HepG2 (cell line): ENCODE measurements around the gene ZNF451. TPM values are rescaled to one million over a fixed set of nuclear protein-coding genes. Genes with fewer than 3 reads are reported as not detected.

ENCODE experiments used
- DMAP1 ChIP-seq: IDR thresholded peaks from 2 replicates; pipeline ENCODE4 v1.6.1; 2016
- GABPA ChIP-seq, 2 experiments: IDR thresholded peaks; 2 replicates each; pipeline ENCODE4 v1.6.1; 2011 to 2016; ENCODE audit warnings: low read depth in 2 of 2, low read length in 1 of 2, missing biosample characterization in 1 of 2, missing genetic modification characterization in 1 of 2
- KMT2A ChIP-seq: sonication (generic); formaldehyde crosslinking; IDR thresholded peaks from 2 replicates; pipeline ENCODE4 v1.4.0; 2020; ENCODE audit warnings: missing genetic modification reagents
- MAF1 ChIP-seq: sonication (generic); formaldehyde crosslinking; IDR thresholded peaks from 2 replicates; pipeline ENCODE4 v1.5.0; 2020; ENCODE audit warnings: missing genetic modification reagents, borderline replicate concordance
- MATR3 ChIP-seq: sonication (generic); formaldehyde crosslinking; IDR thresholded peaks from 2 replicates; pipeline ENCODE4 v1.4.0; 2020; ENCODE audit warnings: missing genetic modification reagents
- MEIS1 ChIP-seq: sonication (generic); formaldehyde crosslinking; IDR thresholded peaks from 2 replicates; pipeline ENCODE4 v1.9.0; 2021; ENCODE audit warnings: mild to moderate bottlenecking, missing genetic modification reagents, moderate library complexity, borderline replicate concordance
- MIER2 ChIP-seq: IDR thresholded peaks from 2 replicates; pipeline ENCODE4 v1.6.1; 2016; ENCODE audit warnings: missing biosample characterization, missing genetic modification reagents
- RCOR2 ChIP-seq: IDR thresholded peaks from 2 replicates; pipeline ENCODE4 v1.6.1; 2016; ENCODE audit warnings: missing biosample characterization, missing genetic modification reagents
- TBX2 ChIP-seq: sonication (generic); formaldehyde crosslinking; IDR thresholded peaks from 2 replicates; pipeline ENCODE4 v1.5.0; 2020; ENCODE audit warnings: missing genetic modification reagents, mild to moderate bottlenecking, borderline replicate concordance
- ZNF333 ChIP-seq: sonication (generic); formaldehyde crosslinking; IDR thresholded peaks from 2 replicates; pipeline ENCODE4 v1.4.0; 2020; ENCODE audit warnings: mild to moderate bottlenecking, missing genetic modification reagents, borderline replicate concordance
- ZNF746 ChIP-seq: sonication (generic); formaldehyde crosslinking; IDR thresholded peaks from 2 replicates; pipeline ENCODE4 v1.8.0; 2022; ENCODE audit warnings: mild to moderate bottlenecking, missing genetic modification reagents
- ZNF75D ChIP-seq: sonication (generic); formaldehyde crosslinking; IDR thresholded peaks from 2 replicates; pipeline ENCODE4 v1.8.1; 2023; ENCODE audit warnings: missing genetic modification reagents, mild to moderate bottlenecking, borderline replicate concordance
- polyA plus RNA-seq, 8 experiments: library from polyadenylated mRNA; depleted of rRNA in 3 of 8; stranded (reverse) in 7 of 8; unstranded in 1 of 8; fragments of >200 nt; fragmentation: Illumina TruSeq in 4 of 8; extraction: Trizol in 4 of 8; gene quantifications; 2 replicates each; pipeline versions ENCODE4 v1.2.1 to v1.2.3, GENCODE V29; 2011 to 2016; ENCODE audit warnings: low read depth in 4 of 8, missing spikeins in 1 of 8, mixed read lengths in 1 of 8; ENCODE audit not compliant: insufficient read depth in 1 of 8
- total RNA-seq, 5 experiments: library from RNA; depleted of rRNA; stranded (reverse); fragments of >200 nt; fragmentation: Illumina TruSeq; extraction: Trizol; gene quantifications; 2 replicates each; pipeline ENCODE4 v1.2.3, GENCODE V29; 2016; ENCODE audit warnings: low read depth in 1 of 5
- TF ChIP-seq, protein P1 (sequence below): sonication (generic); formaldehyde crosslinking; IDR thresholded peaks from 2 replicates; pipeline ENCODE4 v1.5.1; 2020; ENCODE audit warnings: missing genetic modification reagents, mild to moderate bottlenecking, borderline replicate concordance
- TF ChIP-seq, protein P2 (sequence below): IDR thresholded peaks from 2 replicates; pipeline ENCODE4 v1.6.1; 2012; ENCODE audit warnings: inconsistent platforms
- TF ChIP-seq, protein P3 (sequence below): sonication (generic); formaldehyde crosslinking; IDR thresholded peaks from 2 replicates; pipeline ENCODE4 v1.9.0; 2021; ENCODE audit warnings: missing genetic modification reagents, borderline replicate concordance
- TF ChIP-seq, protein P4 (sequence below), 2 experiments: sonication (generic) in 1 of 2; formaldehyde crosslinking in 1 of 2; IDR thresholded peaks; 2 replicates each; pipeline versions ENCODE4 v1.5.1 to v1.6.1; 2011 to 2020; ENCODE audit warnings: borderline replicate concordance in 1 of 2, low read depth in 1 of 2, low read length in 1 of 2, mild to moderate bottlenecking in 1 of 2, missing genetic modification reagents in 1 of 2, moderate library complexity in 1 of 2

The ZNF451 gene
- total and polyA plus RNA-seq, 2 of the 13 experiments (the other 11 are each of a cell fraction or from before 2014, with no cell fraction given), result 32.1 to 65.7 TPM

DNA sequence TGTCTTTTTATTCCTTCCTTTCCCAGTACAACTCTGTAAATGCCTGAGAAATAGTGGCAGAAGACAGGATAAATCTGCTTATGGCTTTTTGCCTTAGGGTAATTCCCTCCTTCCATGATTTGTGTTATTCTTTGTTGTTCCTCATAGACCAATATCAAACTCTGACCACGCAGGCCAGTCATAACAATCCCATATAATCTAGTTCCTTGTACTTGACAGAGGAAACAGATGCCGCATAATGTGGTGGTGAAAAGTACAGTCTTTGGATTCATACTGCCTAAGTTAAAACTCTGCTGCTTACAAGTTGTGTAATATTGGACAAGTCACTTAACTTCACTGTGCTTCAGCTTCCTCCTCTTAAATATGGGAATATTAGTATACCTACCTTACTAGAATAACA is 74.0 kb downstream of the ZNF451 start (continued):
- TF ChIP-seq, protein P1, sequence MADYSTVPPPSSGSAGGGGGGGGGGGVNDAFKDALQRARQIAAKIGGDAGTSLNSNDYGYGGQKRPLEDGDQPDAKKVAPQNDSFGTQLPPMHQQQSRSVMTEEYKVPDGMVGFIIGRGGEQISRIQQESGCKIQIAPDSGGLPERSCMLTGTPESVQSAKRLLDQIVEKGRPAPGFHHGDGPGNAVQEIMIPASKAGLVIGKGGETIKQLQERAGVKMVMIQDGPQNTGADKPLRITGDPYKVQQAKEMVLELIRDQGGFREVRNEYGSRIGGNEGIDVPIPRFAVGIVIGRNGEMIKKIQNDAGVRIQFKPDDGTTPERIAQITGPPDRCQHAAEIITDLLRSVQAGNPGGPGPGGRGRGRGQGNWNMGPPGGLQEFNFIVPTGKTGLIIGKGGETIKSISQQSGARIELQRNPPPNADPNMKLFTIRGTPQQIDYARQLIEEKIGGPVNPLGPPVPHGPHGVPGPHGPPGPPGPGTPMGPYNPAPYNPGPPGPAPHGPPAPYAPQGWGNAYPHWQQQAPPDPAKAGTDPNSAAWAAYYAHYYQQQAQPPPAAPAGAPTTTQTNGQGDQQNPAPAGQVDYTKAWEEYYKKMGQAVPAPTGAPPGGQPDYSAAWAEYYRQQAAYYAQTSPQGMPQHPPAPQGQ (CRISPR knock-in tag), result no peak
- no peak for TF ChIP-seq ZNF746 (CRISPR knock-in tag)
- TF ChIP-seq MATR3 (CRISPR knock-in tag), result no peak
- TF ChIP-seq, protein P2, sequence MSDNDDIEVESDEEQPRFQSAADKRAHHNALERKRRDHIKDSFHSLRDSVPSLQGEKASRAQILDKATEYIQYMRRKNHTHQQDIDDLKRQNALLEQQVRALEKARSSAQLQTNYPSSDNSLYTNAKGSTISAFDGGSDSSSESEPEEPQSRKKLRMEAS, result no peak
- TF ChIP-seq KMT2A (CRISPR knock-in tag), result no peak
- TF ChIP-seq RCOR2 (CRISPR knock-in tag), result no peak
- TF ChIP-seq DMAP1 (CRISPR knock-in tag), result no peak
- TF ChIP-seq MAF1 (CRISPR knock-in tag), result no peak
- no peak for TF ChIP-seq ZNF75D
- TF ChIP-seq, protein P3, sequence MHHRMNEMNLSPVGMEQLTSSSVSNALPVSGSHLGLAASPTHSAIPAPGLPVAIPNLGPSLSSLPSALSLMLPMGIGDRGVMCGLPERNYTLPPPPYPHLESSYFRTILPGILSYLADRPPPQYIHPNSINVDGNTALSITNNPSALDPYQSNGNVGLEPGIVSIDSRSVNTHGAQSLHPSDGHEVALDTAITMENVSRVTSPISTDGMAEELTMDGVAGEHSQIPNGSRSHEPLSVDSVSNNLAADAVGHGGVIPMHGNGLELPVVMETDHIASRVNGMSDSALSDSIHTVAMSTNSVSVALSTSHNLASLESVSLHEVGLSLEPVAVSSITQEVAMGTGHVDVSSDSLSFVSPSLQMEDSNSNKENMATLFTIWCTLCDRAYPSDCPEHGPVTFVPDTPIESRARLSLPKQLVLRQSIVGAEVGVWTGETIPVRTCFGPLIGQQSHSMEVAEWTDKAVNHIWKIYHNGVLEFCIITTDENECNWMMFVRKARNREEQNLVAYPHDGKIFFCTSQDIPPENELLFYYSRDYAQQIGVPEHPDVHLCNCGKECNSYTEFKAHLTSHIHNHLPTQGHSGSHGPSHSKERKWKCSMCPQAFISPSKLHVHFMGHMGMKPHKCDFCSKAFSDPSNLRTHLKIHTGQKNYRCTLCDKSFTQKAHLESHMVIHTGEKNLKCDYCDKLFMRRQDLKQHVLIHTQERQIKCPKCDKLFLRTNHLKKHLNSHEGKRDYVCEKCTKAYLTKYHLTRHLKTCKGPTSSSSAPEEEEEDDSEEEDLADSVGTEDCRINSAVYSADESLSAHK (CRISPR knock-in tag), result no peak
- TF ChIP-seq TBX2 (CRISPR knock-in tag), result no peak
- TF ChIP-seq, protein P4, sequence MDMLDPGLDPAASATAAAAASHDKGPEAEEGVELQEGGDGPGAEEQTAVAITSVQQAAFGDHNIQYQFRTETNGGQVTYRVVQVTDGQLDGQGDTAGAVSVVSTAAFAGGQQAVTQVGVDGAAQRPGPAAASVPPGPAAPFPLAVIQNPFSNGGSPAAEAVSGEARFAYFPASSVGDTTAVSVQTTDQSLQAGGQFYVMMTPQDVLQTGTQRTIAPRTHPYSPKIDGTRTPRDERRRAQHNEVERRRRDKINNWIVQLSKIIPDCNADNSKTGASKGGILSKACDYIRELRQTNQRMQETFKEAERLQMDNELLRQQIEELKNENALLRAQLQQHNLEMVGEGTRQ (IDR thresholded peaks at IDR 0.05; ENCODE audit: low read depth, low read length), result no peak
- TF ChIP-seq, protein P4 (CRISPR knock-in tag; IDR thresholded peaks at IDR 0.05; ENCODE audit: borderline replicate concordance), result no peak
- TF ChIP-seq MIER2 (CRISPR knock-in tag), result no peak
- TF ChIP-seq ZNF333 (CRISPR knock-in tag), result no peak
- no peak for TF ChIP-seq MEIS1 (CRISPR knock-in tag)
- TF ChIP-seq GABPA (IDR thresholded peaks at IDR 0.05; ENCODE audit: low read depth, low read length), result no peak
- no peak for TF ChIP-seq GABPA (CRISPR knock-in tag; IDR thresholded peaks at IDR 0.05; ENCODE audit: low read depth)
- TF ChIP-seq, all 625 proteins: peak for 0
